GM18505 (cell line): ENCODE results near the gene KREMEN1.
"Not testable (repeated sequence)": the region's sequence is repeated elsewhere in the genome, so short reads cannot be mapped to it uniquely, and the experiment has no call there.

Experiments
- ATAC-seq: cut with Tn5 transposase; IDR thresholded peaks from one replicate; pipeline ENCODE4 v1.9.1; 2021; ENCODE audit not compliant: unreplicated experiment
- POLR2A ChIP-seq: IDR thresholded peaks from 4 replicates; pipeline ENCODE4 v1.6.1; 2011; ENCODE audit warnings: borderline replicate concordance; ENCODE audit not compliant: insufficient read depth, insufficient read length; ENCODE audit errors: extremely low read depth

Gene KREMEN1

DNA sequence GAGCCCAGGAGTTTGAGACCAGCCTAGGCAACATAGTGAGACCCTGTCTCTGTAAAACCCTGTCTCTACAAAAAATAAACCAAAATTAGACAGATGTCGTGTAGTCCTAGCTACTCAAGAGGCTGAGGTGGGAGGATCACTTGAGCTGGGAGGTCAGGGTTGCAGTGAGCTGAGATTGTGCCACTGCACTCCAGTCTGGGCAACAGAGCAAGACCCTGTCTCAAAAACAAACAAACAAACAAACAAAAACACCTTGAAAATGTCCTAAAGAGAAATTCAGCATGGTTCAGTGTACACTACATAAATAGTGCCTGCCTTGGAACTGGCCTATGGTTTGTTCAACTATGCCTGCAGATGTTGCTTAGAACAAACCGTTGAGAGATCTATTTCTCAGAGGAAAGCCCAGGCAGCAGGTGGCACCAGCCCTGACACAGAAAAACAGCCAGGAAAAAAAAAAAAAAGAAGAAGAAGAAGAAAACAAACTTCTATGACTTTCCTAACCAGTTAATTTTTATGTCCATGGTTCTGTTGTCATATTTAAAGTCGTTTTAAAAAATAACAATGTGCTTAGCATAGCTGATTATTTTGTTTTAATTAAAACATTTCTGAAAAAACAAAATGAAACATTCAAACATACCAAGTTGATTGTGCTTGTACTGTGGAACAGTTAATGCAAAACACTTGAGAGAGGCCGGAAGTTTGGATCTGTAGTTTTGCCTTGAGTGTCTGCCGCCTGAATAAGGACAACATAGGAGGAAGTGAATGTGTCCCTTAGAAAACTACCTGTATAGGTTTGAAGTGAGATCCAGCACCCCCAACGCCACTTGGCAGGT is 5.4 kb downstream of the KREMEN1 start:
- no peak for TF ChIP-seq POLR2A
- no peak for ATAC-seq

DNA sequence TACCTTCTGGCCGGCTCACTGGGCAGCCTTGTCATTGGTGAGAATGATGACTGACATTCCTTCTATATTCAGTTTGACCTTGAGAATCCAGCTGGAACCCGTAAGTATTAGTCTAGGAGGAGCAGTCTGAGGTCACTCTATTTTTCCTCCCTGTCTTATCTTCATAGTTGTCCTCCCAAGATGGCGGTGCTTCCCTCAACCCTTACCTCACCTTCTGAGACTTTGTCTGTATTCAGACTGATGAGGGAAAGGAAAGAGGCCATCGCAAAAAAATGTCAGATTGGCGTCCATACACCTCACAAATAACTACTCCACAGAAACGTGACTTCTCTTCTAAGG is 6.0 kb downstream of the KREMEN1 start:
- no peak for TF ChIP-seq POLR2A
- no peak for ATAC-seq

DNA sequence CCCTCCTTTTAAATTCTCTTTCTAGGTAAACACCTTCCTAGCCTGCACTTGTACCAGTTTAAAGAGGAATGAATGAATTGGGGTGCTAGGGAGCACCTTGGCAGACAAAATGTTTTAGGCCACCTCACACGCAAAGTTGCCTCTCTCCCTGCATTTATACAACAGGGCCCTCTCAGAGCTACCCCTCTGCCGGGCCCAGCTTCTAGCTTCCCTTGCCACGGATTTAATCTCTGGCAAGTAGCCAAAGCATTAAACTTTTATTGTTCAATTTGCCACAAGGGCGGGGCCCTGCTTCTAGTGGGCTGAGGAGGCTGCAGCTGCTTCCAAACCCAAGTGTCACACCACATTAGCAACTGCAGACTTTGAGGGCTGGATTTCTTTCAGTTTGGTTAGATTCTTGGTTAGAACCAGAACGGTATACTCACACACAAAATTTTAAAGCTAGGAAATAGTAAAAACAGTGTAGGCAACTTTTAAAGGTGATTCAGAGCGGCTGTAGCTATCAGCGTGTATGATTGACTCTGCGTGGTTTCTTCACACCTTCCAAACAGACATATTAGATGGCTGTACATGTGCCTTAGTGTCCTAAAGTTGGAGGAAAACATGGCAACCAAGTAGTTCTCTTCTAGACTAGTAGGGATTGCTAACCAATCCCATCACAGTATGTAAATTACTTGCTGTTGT is 6.5 kb downstream of the KREMEN1 start:
- TF ChIP-seq POLR2A, result no peak
- no peak for ATAC-seq

DNA sequence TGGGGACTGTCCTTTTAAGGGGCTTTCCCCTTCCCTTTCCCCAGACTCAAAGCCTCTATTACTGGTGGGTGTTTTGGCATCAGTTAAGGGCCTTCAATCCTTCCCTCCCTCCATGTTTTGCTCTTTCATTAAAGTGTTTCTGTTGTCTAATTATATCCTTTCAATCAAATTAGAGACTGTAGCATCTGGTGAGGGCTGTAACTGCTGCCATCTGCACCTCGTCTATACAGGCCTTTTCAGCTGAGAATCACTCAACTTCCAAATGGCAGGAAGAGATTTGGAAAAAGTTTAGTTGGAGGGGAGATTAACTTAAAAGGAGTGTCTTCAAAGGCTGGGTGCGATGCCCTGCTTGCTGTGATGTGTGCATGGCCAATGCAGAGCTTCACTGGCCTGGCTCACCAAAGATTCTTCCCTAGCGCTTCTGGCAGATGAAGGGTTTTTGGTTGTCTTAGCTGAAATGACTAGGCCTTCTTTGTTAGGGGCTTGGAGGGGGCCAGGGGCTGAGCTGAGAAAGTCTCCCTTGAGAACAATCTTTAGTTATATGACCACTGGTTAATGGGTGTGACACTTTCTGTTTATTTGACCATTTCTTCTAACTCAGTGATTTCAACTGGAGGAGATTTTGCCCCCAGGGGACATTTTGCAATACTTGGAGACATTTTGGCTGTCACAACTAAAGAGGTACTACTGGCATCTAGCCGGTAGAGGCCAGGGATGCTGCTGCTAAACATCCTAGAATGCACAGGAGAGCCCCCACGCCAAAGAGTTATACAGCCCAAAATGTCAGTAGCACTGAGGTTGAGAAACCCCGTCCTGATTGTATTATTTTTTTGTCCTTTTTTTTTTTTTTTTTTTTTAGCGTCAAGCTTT is 7.5 kb downstream of the KREMEN1 start:
- TF ChIP-seq POLR2A, result no peak
- ATAC-seq, result no peak

DNA sequence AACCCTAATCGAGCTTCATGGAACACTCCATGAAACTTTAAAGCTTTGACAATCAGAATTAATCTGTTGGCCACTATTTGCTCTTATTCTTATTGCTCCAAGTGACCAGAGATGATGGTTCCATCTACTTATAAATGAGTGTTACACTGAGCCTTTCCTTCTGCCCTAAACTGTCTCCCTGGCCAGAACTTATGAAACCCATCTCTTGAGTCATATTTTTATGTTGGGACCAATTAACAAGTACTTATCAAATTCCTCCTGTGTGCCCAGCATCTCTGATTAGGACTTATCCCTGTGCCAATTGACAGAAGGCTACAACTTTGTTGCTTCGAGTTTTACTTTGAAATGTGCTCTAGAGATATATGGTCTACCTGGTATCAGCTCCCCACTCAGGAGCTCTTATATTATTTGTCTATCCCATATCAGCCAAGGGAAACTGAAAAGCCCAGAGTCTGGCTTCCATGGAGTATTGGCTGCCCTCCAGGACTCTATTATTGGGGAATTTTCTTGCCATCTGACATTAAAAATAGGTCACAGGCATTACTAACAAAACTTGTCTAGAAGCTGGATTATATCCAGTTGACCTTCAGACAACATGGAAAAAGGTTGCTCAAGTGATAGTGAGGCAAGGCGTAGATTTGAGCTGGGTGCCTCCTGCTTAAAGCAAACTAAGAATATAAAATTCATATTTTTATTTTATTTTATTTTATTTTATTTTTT is 8.8 kb downstream of the KREMEN1 start:
- no peak for TF ChIP-seq POLR2A
- ATAC-seq, result no peak

DNA sequence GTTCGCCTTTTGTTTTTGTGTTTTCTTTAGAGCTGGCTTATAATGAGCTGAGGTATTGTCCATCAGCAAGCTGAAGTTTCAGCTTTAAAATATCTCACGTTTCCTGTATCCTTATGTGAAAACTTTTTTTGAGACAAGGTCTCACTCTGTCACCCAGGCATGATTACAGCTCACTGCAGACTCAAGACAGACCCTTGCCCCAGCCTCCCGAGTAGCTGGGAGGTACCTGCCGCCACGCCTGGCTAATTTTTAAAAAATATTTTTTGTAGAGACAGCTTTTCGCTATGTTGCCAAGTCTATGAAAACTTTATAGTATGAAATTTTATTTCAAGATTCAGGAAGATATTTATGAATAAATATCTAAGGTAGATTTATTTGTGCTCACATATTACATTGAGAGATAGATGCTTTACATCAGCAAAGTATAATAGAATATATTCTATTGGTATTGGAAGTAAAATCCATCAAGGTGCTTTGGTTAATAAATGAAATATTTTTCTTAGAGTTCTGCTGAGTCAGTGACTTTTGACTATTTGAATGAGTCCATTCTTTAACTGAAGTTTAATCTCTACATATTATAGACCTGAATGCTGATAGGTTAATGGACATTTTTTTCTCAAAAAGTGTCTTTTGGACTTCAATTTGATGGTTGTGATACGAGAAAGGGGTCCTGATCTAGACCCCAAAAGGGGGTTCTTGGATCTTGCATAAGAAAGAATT is 10.2 kb downstream of the KREMEN1 start:
- no peak for TF ChIP-seq POLR2A

DNA sequence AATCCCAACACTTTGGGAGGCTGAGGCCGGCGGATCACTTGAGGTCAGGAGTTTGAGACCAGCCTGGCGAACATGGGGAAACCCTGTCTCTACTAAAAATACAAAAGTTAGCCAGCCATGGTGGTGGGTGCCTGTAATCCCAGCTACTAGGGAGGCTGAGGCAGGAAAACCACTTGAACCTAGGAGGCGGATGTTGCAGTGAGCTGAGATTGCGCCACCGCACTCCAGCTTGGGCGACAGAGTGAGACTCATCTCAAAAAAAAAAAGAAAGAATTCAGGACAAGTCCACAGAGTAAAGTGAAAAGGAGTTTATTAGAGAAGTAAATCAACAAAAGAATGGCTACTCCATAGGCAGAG is 10.7 kb downstream of the KREMEN1 start:
- not testable (repeated sequence) for ATAC-seq

More for the DNA sequence above, 10.2 kb downstream of the KREMEN1 start:
- ATAC-seq, result no peak

DNA sequence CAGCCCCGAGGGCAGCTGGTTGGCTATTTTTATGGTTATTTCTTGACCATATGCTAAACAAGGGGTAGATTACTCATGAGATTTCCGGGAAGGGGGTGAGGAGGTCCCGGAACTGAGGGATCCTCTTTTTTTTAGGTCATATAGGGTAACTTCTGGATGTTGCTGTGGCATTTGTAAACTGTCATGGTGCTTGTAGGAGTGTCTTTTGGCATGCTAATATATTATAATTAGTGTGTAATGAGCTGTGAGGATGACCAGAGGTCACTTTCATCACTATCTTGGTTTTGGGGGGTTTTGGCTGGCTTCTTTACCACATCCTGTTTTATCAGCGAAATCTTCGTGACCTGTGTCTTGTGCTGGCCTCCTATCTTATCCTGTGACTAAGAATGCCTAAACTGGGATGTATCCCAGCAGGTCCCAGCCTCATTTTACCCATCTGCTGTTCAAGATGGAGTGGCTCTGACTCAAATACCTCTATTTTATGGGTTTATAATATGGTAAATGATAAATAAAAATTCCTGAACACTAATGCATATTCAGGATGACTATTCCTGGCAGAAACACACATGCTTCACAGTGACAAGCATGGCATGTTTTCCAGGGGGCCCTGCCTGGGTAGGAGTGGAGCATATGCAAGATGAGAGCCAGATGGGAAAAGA is 11.2 kb downstream of the KREMEN1 start:
- no peak for TF ChIP-seq POLR2A
- no peak for ATAC-seq

DNA sequence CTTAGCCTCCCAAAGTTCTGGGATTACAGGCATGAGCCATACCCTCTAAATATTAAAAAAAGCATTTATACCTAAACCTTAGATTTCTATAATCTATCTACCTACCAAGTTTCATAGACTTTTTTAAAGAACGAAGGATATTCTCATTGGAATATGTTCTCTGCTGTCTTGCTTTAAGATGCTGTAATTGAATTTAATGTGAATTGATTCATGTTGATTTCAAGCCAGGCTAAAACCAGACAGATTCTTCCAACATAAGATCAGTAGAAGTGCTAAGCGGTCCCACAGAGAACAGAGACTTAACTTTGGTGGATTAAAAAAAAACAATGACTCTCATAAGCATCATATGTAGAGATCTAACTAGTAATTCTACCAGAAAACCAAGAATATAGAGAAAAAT is 14.2 kb downstream of the KREMEN1 start:
- no peak for TF ChIP-seq POLR2A
- ATAC-seq, result no peak

DNA sequence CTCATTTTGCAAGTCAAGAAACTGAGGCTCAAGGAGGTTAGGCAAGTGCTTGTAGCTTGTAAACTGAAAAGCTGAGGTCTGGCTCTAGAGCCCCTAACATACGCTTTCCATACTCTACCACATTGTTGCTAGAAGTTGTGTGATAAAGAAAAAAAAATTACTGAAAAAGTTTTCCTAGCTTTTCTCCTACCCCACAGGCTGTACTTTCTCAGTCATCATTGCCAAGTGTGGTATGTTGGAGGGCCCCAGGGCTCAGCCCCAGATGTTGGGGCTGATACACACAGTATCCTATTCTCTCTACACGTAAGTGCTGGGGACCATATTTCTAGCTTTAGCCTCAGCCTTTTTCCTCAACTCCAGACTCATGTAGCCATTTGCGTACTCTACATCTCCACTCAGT is 16.0 kb downstream of the KREMEN1 start:
- no peak for TF ChIP-seq POLR2A
- ATAC-seq, result no peak

DNA sequence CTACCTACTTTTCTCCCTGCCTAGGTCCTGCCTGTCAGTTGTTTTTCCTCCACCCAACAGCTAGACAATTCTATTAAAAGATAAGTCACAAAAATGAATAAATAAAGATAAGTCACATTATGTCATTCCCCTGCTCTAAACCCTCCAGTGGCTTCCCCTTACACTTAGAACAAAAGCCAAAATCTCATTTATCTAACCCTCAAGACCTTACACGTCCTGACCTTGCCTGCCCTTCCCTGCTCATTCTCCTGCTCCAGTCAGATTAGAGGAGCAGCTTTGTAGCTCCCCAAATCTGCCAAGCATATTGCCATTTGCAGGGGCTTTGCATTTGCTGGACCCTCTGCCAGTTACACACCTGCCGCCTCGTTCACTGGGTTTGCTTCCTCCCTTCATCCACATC is 16.7 kb downstream of the KREMEN1 start:
- no peak for TF ChIP-seq POLR2A
- ATAC-seq, result no peak

DNA sequence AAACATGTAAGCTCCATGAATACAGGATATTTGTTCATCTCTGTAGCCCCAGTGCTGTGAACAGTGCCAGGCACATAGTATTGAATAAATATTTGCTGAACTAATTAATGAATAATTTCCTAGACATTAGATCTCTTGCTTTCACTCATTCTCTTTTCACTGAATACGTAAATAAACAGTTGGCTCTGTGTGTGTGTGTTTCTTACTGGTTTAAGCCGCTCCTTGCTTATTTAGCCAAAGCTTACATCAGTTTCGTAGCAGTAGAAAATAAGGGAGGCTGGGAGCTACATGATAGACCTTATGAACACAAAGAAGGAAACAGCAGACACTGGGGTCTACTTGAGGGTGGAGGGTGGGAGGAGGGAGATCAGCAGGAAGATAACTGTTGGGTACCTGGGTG is 17.2 kb downstream of the KREMEN1 start:
- no peak for TF ChIP-seq POLR2A
- no peak for ATAC-seq
